HG02798 (cell line): ENCODE results near the gene KRT12.
"Not testable (repeated sequence)": the region's sequence is repeated elsewhere in the genome, so short reads cannot be mapped to it uniquely, and the experiment has no call there.

Experiments
- ATAC-seq: cut with Tn5 transposase; IDR thresholded peaks from one replicate; pipeline ENCODE4 v1.9.1; 2021; ENCODE audit warnings: mild to moderate bottlenecking; ENCODE audit not compliant: unreplicated experiment, poor library complexity

Gene KRT12

DNA sequence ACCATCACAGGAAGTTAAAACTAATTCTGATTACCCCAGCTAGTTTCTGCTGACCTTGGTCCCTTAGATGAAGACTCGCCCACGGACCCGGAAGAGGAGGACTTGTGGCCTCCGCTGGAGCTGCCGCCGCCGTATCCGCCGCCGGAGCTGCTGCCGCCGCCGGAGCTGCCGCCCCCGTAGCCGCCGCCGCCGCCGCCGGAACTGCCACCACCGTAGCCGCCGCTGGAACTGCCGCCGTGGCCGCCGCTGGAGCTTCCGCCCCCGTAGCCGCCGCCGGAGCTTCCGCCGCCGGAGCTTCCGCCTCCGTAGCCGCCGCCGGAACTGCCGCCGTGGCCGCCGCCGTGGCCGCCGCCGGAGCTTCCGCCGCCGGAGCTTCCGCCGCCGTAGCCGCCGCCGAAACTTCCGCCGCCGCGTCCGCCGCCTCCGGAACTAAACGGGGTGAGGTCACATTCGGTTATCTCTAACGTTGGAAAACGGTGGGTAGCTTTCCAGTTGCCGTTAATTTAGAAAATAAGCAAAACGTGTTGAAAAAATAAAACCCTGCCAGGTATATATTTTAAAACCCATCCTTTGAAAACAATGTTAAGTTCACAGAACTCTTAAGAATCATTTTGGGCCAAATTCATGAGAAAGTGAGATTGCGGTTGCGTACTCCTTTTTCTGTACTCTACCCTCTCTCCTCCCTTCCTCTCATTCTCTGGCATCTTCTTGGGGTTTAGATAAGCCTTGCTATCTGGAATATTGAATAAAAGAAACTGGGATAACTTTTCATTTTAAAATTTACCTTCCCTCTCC, 48.1 kb downstream of the KRT12 start:
- peak; percentile 90 for ATAC-seq

DNA sequence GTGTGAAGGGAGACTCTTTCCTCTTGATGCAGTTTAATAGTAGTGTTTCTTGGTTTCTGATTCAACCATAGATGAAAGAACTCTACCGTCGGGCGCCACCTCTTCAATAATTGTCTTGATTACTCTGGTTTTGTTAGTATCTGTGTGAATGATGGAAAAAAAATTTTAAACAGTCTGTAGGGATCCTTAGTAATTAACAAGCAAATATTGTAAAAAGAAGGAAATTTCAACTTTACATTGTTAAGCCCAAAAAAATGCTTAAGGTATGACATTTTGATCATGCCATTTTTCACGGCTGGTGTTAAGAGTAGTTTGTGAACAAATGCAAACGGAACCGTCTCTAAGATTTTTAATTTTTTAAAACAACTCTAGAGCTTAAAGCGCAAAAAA, 48.7 kb downstream of the KRT12 start:
- no peak for ATAC-seq

DNA sequence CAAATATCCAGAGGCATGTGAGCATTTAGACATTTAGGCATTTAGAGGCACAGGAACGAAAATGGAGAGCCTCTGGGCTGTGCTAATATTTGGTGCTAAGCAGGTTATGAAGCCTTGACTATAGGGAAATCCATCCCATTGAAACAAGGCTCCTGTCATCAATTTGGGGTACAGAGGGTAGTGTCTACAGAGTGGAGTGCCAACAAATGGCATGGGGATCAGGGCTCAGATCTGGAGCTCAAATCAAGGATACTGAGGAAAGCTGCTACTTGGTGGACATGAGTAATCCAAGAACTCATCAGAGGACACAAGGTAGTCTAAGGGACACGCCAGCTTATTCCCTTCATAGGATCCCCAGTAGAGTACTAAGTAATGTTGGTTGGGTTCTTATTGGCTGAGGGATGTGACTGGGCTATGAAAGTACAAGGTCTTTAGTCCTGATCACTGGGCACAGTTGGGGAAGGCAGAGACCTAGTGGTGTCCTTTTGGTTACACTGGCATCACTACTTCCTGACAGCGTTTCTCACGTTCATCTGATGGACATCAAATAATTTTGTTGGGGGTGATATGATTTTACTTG, 49.8 kb downstream of the KRT12 start:
- no peak for ATAC-seq

DNA sequence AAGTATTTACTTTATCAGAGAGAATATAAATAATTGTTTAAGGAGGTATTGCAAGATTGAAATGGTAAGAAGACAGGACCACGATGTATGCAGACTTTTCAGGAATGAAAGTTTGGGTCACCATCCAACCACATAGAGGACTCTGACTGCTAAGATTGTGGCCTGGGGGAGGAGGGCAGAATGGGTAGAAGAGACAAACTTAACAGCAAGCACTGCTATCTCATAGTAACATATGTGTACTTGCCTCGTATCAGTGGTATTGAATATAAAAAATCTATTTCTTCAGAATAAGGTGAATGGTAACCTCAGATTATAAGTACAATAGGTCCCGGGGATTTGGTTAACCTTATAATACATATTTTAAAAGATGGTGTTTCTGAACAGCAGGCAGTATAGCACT, 50.5 kb downstream of the KRT12 start:
- ATAC-seq = no peak

GRCh38 chr17:40815381-40815780, 51.6 kb downstream of the KRT12 start:
- ATAC-seq = no peak

DNA sequence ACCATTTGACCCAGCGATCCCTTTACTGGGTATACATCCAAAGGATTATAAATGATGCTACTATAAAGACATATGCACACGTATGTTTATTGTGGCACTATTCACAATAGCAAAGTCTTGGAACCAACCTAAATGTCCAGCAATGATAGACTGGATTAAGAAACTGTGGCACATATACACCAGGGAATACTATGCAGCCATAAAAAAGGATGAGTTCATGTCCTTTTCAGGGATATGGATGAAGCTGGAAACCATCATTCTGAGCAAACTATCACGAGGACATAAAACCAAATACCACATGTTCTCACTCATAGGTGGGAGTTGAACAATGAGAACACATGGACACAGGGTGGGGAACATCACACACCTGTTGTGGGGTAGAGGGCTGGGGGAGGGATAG, 52.4 kb downstream of the KRT12 start:
- not testable (repeated sequence) for ATAC-seq

DNA sequence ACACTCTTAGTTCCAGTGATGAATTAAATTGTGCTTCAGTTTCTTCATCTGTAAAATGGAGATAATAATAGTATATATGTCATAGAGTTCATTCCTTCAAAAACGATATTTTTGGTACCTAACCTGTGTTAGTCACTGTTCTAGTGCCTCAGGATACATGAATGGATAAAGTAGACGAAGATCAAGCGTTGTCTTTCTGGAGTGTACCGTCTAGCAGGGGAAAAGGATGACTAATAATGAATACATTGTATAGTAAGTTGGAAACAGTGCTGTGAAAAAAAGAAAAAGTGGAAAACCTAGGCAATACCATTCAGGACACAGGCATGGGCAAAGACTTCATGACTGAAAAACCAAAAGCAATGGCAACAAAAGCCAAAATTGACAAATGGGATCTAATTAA, 53.2 kb downstream of the KRT12 start:
- ATAC-seq = no peak

GRCh38 chr17:40812639-40813038, 54.4 kb downstream of the KRT12 start:
- no peak for ATAC-seq
